CD14-positive monocyte (primary cell): ENCODE results near the gene PLEKHJ1. TPM values are rescaled to one million over a fixed set of nuclear protein-coding genes. Genes with fewer than 3 reads are reported as not detected.

Source experiments
- DNase-seq, 3 donors: peaks; one replicate each; pipeline ENCODE4 v3.0.0-alpha.2; 2011 to 2022
- H2AFZ ChIP-seq: 2 replicates; pipeline ENCODE4 v1.6.0; 2012; ENCODE audit warnings: mild to moderate bottlenecking, low read depth, low read length, inconsistent platforms; ENCODE audit not compliant: insufficient read depth, poor library complexity, severe bottlenecking
- H3K27ac ChIP-seq, 2 donors: 1 replicate in 1 of 2; 2 replicates in 1 of 2; pipeline ENCODE4 v1.5.1; 2012 to 2013; ENCODE audit warnings: low read length in 2 of 2, control low read depth in 1 of 2, inconsistent platforms in 1 of 2, low read depth in 1 of 2, mild to moderate bottlenecking in 1 of 2
- H3K27me3 ChIP-seq, 2 donors: one replicate each; pipeline versions ENCODE4 v1.6.0 to v1.6.1; 2011 to 2013; ENCODE audit warnings: low read length in 2 of 2; ENCODE audit not compliant: control insufficient read depth in 2 of 2, insufficient read depth in 2 of 2
- H3K36me3 ChIP-seq, 2 donors: replicated peaks in 1 of 2; 1 replicate in 1 of 2; 2 replicates in 1 of 2; pipeline versions ENCODE4 v1.5.1 to v1.6.1; 2012 to 2013; ENCODE audit warnings: low read length in 2 of 2, control low read depth in 1 of 2, inconsistent platforms in 1 of 2, mild to moderate bottlenecking in 1 of 2; ENCODE audit not compliant: insufficient read depth in 2 of 2, control insufficient read depth in 1 of 2
- H3K4me1 ChIP-seq, 2 donors: 1 replicate in 1 of 2; 2 replicates in 1 of 2; pipeline versions ENCODE4 v1.5.1 to v1.6.1; 2012 to 2013; ENCODE audit warnings: low read length in 2 of 2, control low read depth in 1 of 2, inconsistent platforms in 1 of 2, mild to moderate bottlenecking in 1 of 2, moderate library complexity in 1 of 2; ENCODE audit not compliant: insufficient read depth in 2 of 2, control insufficient read depth in 1 of 2
- H3K4me2 ChIP-seq: replicated peaks from 2 replicates; pipeline ENCODE3; 2012; ENCODE audit warnings: low read length, moderate library complexity, mild to moderate bottlenecking; ENCODE audit not compliant: poor library complexity, severe bottlenecking; ENCODE audit errors: extremely low read depth
- H3K4me3 ChIP-seq, 3 experiments: fragments of 200-600 bp in 1 of 3; sonication (generic) in 1 of 3; replicated peaks in 1 of 3; 1 replicate in 2 of 3; 2 replicates in 1 of 3; pipeline ENCODE4 v1.5.1; 2011 to 2013; ENCODE audit warnings: low read length in 3 of 3, mild to moderate bottlenecking in 3 of 3, control low read depth in 2 of 3, low read depth in 2 of 3, inconsistent platforms in 1 of 3, moderate library complexity in 1 of 3
- H3K79me2 ChIP-seq: 2 replicates; pipeline ENCODE4 v1.6.0; 2012; ENCODE audit warnings: mild to moderate bottlenecking, control low read depth, inconsistent platforms, low read length, moderate library complexity; ENCODE audit not compliant: insufficient read depth
- H3K9ac ChIP-seq: 2 replicates; pipeline ENCODE4 v1.6.0; 2017; ENCODE audit warnings: low read length, mild to moderate bottlenecking; ENCODE audit not compliant: insufficient read depth, poor library complexity, severe bottlenecking
- H3K9me3 ChIP-seq, 2 donors: replicated peaks in 1 of 2; 1 replicate in 1 of 2; 2 replicates in 1 of 2; pipeline versions ENCODE4 v1.5.1 to v1.6.1; 2012 to 2013; ENCODE audit warnings: low read length in 2 of 2, control low read depth in 1 of 2; ENCODE audit not compliant: control insufficient read depth in 1 of 2, insufficient read depth in 1 of 2
- H4K20me1 ChIP-seq: 2 replicates; pipeline ENCODE4 v1.6.0; 2012; ENCODE audit warnings: mild to moderate bottlenecking, low read length, control low read depth, moderate library complexity; ENCODE audit not compliant: insufficient read depth
- H3K27ac Mint-ChIP-seq, 7 donors: one replicate each; pipeline ENCODE4 v1.8.0; 2020; ENCODE audit warnings: mild to moderate bottlenecking in 7 of 7, mixed read lengths in 7 of 7, moderate library complexity in 6 of 7, inconsistent platforms in 2 of 7
- H3K27me3 Mint-ChIP-seq, 3 donors: one replicate each; pipeline ENCODE4 v1.8.0; 2021 to 2022; ENCODE audit warnings: low read depth in 3 of 3, mild to moderate bottlenecking in 3 of 3, mixed read lengths in 3 of 3, moderate library complexity in 3 of 3, inconsistent platforms in 1 of 3
- H3K36me3 Mint-ChIP-seq, 2 donors: one replicate each; pipeline ENCODE4 v1.8.0; 2020; ENCODE audit warnings: mixed read lengths in 2 of 2, inconsistent platforms in 1 of 2, mild to moderate bottlenecking in 1 of 2
- H3K4me1 Mint-ChIP-seq: one replicate; pipeline ENCODE4 v1.8.0; 2020; ENCODE audit warnings: mild to moderate bottlenecking, mixed read lengths
- H3K4me3 Mint-ChIP-seq, 2 donors: one replicate each; pipeline ENCODE4 v1.8.0; 2020; ENCODE audit warnings: mild to moderate bottlenecking in 2 of 2, mixed read lengths in 2 of 2, moderate library complexity in 1 of 2
- H3K9me3 Mint-ChIP-seq, 7 donors: one replicate each; pipeline ENCODE4 v1.8.0; 2020 to 2022; ENCODE audit warnings: mixed read lengths in 7 of 7, mild to moderate bottlenecking in 6 of 7, moderate library complexity in 6 of 7, inconsistent platforms in 2 of 7
- whole genome bisulfite sequencing: methylation state at CpG from one replicate; pipeline ENCODE4 v1.1.5; 2013; ENCODE audit warnings: missing lambda C conversion rate; ENCODE audit not compliant: insufficient coverage; 5-methylcytosine and 5-hydroxymethylcytosine counted together
- intact Hi-C, 2 donors: fragments of 100-400 bp; cut with micrococcal nuclease; formaldehyde crosslinking; loops; one replicate each; pipeline versions ENCODE4 v1.15.0 to v1.15.1; 2023
- polyA plus RNA-seq, 3 donors: library from polyadenylated mRNA; depleted of rRNA in 1 of 3; unstranded in 2 of 3; stranded (reverse) in 1 of 3; fragments of 300-500 nt in 2 of 3; fragments of >200 nt in 1 of 3; fragmentation: Illumina TruSeq in 2 of 3; gene quantifications; 1 replicate in 2 of 3; 2 replicates in 1 of 3; pipeline ENCODE4 v1.2.3, GENCODE V29; 2012 to 2021
- TF ChIP-seq, protein P1 (sequence below): fragments of 200-600 bp; IDR thresholded peaks from one replicate; pipeline ENCODE4 v1.8.0; 2022; ENCODE audit warnings: antibody characterized with exemption, mild to moderate bottlenecking

PLEKHJ1 gene
- polyA plus RNA-seq, 3 donors: 62.1 to 90.0 (median 69.0) TPM

DNA sequence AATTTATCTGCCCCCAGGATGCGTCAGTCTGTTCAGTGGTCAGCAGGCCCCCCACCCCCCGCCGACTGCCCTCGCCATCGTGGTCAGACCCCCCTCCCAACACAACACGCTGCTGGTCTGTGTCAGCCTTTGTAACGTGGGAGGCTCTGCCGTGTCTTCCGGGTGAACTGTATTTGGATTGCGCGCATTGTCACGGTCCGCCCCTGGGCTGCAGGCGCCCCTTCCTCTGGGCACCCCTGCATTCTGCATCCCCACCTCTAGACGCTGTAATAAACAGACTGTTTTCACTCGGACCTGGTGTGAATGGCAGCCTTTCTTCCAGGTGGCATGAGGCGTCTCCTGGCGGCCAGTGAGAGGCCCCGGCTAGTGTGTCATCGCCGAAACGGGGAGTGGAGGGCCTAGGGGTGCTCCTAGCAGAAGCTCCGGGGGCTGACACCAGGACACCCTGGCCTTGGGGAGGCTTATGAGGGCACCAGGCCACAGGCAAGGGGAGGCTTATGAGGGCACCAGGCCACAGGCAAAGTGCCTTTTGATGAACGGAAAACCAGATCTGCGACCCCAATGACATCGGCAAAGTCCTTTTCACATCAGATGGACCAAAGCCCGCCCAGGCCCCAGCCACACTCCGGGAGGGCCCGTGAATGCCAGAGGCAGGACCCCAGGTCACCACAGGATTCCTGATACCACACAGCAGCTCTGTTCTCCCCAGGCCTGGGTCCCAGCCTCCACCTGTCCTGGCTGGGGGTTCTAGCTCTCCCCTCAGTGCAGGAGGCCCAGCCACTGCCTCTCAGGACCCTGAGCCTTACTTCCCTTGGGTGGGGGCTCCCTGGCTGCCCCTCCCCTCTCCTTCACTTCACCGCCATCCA is 3.6 kb downstream of the PLEKHJ1 start:
- H3K36me3 ChIP-seq: peaks cover 46 to 62% of the 10 kb centered on the region in 2 donors
- peaks cover 20 to 34% of the 10 kb centered on the region in 2 donors for H3K4me1 ChIP-seq
- Mint-ChIP-seq H3K36me3 (peaks cover 30 to 54% of the 10 kb centered on the region in 2 donors), H3K27ac (peak overlapping the region; percentile 27 to 75 (median 69)), H3K4me3 (no peak overlapping the region), H3K9me3 (no peaks in the 10 kb centered on the region), H3K4me1 (peaks cover 24% of the 10 kb centered on the region), H3K27me3 (peaks cover 0 to 2% (median 0%) of the 10 kb centered on the region in 3 donors)
- WGBS: 89% methylated on average over 24 of the region's 30 CpGs
- intact Hi-C loops: no loop called here
- H3K27me3 ChIP-seq: no peaks in the 10 kb centered on the region
- no peak overlapping the region for H3K4me3 ChIP-seq
- no peak for DNase-seq
- TF ChIP-seq, protein P1, sequence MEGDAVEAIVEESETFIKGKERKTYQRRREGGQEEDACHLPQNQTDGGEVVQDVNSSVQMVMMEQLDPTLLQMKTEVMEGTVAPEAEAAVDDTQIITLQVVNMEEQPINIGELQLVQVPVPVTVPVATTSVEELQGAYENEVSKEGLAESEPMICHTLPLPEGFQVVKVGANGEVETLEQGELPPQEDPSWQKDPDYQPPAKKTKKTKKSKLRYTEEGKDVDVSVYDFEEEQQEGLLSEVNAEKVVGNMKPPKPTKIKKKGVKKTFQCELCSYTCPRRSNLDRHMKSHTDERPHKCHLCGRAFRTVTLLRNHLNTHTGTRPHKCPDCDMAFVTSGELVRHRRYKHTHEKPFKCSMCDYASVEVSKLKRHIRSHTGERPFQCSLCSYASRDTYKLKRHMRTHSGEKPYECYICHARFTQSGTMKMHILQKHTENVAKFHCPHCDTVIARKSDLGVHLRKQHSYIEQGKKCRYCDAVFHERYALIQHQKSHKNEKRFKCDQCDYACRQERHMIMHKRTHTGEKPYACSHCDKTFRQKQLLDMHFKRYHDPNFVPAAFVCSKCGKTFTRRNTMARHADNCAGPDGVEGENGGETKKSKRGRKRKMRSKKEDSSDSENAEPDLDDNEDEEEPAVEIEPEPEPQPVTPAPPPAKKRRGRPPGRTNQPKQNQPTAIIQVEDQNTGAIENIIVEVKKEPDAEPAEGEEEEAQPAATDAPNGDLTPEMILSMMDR: no peak
- peaks cover 86% of the 10 kb centered on the region for H4K20me1 ChIP-seq
- peaks cover 57% of the 10 kb centered on the region for H3K79me2 ChIP-seq
- H3K4me2 ChIP-seq: no peak overlapping the region
- no peaks in the 10 kb centered on the region for H3K9me3 ChIP-seq
- H2AFZ ChIP-seq: no peak overlapping the region
- peak overlapping the region in 1 of 2 donors; percentile 48 for H3K27ac ChIP-seq
- no peak overlapping the region for H3K9ac ChIP-seq

DNA sequence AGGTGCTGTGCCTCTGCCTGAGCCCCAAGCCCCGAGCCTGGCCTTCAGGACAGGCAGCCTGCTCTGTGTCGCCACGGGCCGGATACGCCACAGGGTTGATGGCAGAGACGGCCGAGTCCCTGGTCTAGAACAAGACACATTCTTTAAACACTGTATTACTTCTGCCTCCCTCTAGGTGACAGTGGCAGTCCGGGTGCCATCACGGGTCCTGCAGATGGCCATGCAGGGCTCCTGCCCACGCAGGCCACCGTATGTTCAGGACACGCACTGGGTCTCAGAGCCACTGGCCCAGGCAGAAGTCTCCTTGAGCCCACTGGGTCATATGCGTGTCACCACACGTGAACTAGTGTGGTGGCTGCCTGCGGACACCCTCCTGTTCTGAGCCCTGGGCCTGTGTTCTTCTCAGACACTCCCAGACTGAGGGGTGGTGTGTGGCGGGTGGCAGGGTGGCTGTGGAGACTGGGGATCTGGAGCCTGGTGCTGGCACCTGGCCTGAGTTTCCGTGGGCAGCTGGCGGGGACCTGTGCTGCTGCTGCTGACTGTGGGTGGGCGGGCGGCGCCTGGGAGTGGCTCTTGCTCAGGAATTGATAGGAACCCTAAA is 4.4 kb downstream of the PLEKHJ1 start:
- Histone ChIP-seq H3K36me3 (peaks cover 46 to 67% of the 10 kb centered on the region in 2 donors), H3K79me2 (peaks cover 49% of the 10 kb centered on the region), H2AFZ (no peak overlapping the region), H3K27me3 (no peaks in the 10 kb centered on the region), H3K27ac (peak overlapping the region in 1 of 2 donors; percentile 51), H3K9ac (no peak overlapping the region), H3K9me3 (no peaks in the 10 kb centered on the region), H4K20me1 (peaks cover 88% of the 10 kb centered on the region), H3K4me3 (no peak overlapping the region), H3K4me2 (no peak overlapping the region), H3K4me1 (peaks cover 14 to 33% of the 10 kb centered on the region in 2 donors)
- WGBS: 91% methylated on average over 17 of the region's 21 CpGs
- TF ChIP-seq, protein P1: no peak
- Mint-ChIP-seq H3K36me3 (peaks cover 32 to 59% of the 10 kb centered on the region in 2 donors), H3K4me1 (peaks cover 21% of the 10 kb centered on the region), H3K27me3 (peaks cover 0 to 2% (median 0%) of the 10 kb centered on the region in 3 donors), H3K9me3 (no peaks in the 10 kb centered on the region), H3K4me3 (no peak overlapping the region), H3K27ac (peak overlapping the region in 4 of 7 donors; percentile 27 to 69 (median 52))
- intact Hi-C loops: no loop called here
- no peak for DNase-seq
